Transverse colon (tissue), 4 donors: ENCODE measurements around the gene SRPK2. TPM values are rescaled to one million over a fixed set of nuclear protein-coding genes. Genes with fewer than 3 reads are reported as not detected.

Experiments
- DNase-seq: peaks from one replicate; pipeline ENCODE4 v3.0.0-alpha.2; 2019
- H3K27ac ChIP-seq, 4 donors: fragments of 200-600 bp; sonication (generic); 2 replicates each; pipeline ENCODE4 v1.5.1; 2016 to 2018; ENCODE audit warnings: inconsistent platforms in 4 of 4
- H3K27me3 ChIP-seq: fragments of 200-600 bp; sonication (generic); 2 replicates; pipeline ENCODE4 v1.5.1; 2017; ENCODE audit warnings: inconsistent platforms
- H3K36me3 ChIP-seq, 4 donors: fragments of 200-600 bp; sonication (generic); 2 replicates each; pipeline ENCODE4 v1.5.1; 2017 to 2019; ENCODE audit warnings: inconsistent platforms in 4 of 4
- H3K4me1 ChIP-seq, 4 donors: fragments of 200-600 bp; sonication (generic); 2 replicates each; pipeline ENCODE4 v1.5.1; 2017 to 2020; ENCODE audit warnings: inconsistent platforms in 4 of 4
- H3K4me3 ChIP-seq, 4 donors: fragments of 200-600 bp; sonication (generic); 1 replicate in 1 of 4; 2 replicates in 3 of 4; pipeline versions ENCODE4 v1.5.1 to v1.6.1; 2017 to 2019; ENCODE audit warnings: inconsistent platforms in 4 of 4
- H3K9me3 ChIP-seq, 2 donors: fragments of 200-600 bp; sonication (generic); 2 replicates each; pipeline ENCODE4 v1.5.1; 2017 to 2019; ENCODE audit warnings: inconsistent platforms in 2 of 2
- CTCF ChIP-seq, 5 experiments: fragments of 200-600 bp in 3 of 5; fragments of 450-650 bp in 2 of 5; sonication (generic) in 3 of 5; IDR thresholded peaks; 1 replicate in 2 of 5; 2 replicates in 3 of 5; pipeline ENCODE4 v1.5.1; 2016 to 2017; ENCODE audit warnings: antibody characterized with exemption in 5 of 5, inconsistent platforms in 3 of 5, mild to moderate bottlenecking in 2 of 5, moderate library complexity in 1 of 5
- EP300 ChIP-seq: sonication (generic); formaldehyde crosslinking; IDR thresholded peaks from one replicate; pipeline ENCODE4 v1.6.1; 2017; ENCODE audit warnings: antibody characterized with exemption, low read depth
- POLR2A ChIP-seq: fragments of 450-650 bp; IDR thresholded peaks from one replicate; pipeline ENCODE4 v1.6.1; 2016; ENCODE audit warnings: antibody characterized with exemption, mild to moderate bottlenecking, moderate library complexity
- POLR2AphosphoS5 ChIP-seq, 3 donors: sonication (generic); formaldehyde crosslinking; IDR thresholded peaks; one replicate each; pipeline ENCODE4 v1.6.1; 2016; ENCODE audit warnings: antibody characterized with exemption in 3 of 3
- WGBS, 2 donors: methylation state at CpG; one replicate each; pipeline ENCODE4 v1.1.5; 2018; ENCODE audit warnings: low coverage in 1 of 2; 5-methylcytosine and 5-hydroxymethylcytosine counted together
- in situ Hi-C, 4 donors: fragments of 200-750 bp; cut with MboI; loops; one replicate each; pipeline versions ENCODE4 v1.15.0 to v1.15.1; 2017; ENCODE audit warnings: low sequenced_read_pairs in 3 of 4, low pct_ligation_motif_present in 1 of 4, low pct_unique_long_range_greater_than_20kb in 1 of 4
- intact Hi-C: fragments of 100-400 bp; cut with DNase I; formaldehyde crosslinking; loops from one replicate; pipeline ENCODE4 v1.15.1; 2023; ENCODE audit warnings: low total_unique reads
- total RNA-seq, 4 donors: library from RNA; depleted of rRNA; stranded (reverse); fragments of >200 nt; gene quantifications; one replicate each; pipeline ENCODE4 v1.1.0, GENCODE V29; 2016

Gene SRPK2
- total RNA-seq, 4 donors from 2014 or later: 18.3 to 93.1 (median 43.8) TPM

- no peak for DNase-seq
- Histone ChIP-seq H3K4me1 (no peaks in the 10 kb centered on the region), H3K27ac (no peak overlapping the region), H3K4me3 (no peak overlapping the region), H3K9me3 (peaks cover 0 to 6% of the 10 kb centered on the region in 2 donors), H3K27me3 (no peaks in the 10 kb centered on the region), H3K36me3 (no peaks in the 10 kb centered on the region)
- 99 to 100% methylated on average over 2 of the region's 2 CpGs for WGBS, 2 donors
- intact Hi-C loops: no loop called here
- in situ Hi-C loops: no loop called here
- no peak for TF ChIP-seq POLR2A
- TF ChIP-seq POLR2AphosphoS5 (IDR thresholded peaks at IDR 0.05): no peak
- TF ChIP-seq EP300: no peak
- no peak for TF ChIP-seq CTCF (IDR thresholded peaks at IDR 0.05)
Observed at GRCh38 chr7:105180002-105180401, 208.7 kb downstream of the SRPK2 start.

DNA sequence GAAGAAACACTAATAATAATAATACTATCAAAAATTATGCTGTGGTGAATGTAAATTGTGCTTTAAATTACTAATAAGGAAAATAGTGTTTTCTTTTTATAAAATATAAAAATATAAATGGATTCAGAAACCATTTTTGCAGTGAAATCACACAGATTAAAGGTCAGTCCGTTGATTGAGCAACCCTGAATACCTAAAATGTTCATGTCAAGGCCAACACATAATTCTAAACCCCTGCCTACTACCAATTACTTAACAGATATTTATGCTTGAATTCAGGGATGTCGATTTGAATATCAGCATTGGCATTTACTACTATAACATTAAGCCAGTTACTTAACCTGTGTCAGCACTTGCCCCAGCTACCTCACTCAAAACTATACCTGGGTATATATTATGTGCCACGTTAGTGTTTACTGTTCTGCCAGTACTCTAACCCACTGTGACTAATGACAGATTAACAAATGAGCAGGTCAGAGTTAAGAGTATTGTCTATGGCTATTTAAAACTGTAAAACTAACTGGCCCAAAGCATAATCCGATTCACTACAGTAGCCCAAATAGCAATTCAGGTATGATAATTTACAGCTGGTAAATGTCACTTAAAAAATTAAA lies 209.7 kb downstream of the SRPK2 start:
- intact Hi-C loops (no loop called here), in situ Hi-C loops (no loop called here)
- H3K27ac ChIP-seq: no peak overlapping the region
- TF ChIP-seq CTCF (IDR thresholded peaks at IDR 0.05) (no peak), EP300 (no peak), POLR2A (no peak), POLR2AphosphoS5 (IDR thresholded peaks at IDR 0.05) (no peak)
- peaks cover 0 to 6% of the 10 kb centered on the region in 2 donors for H3K9me3 ChIP-seq
- WGBS, 2 donors: 83 to 85% methylated on average over 4 of the region's 4 CpGs
- H3K4me1 ChIP-seq: no peaks in the 10 kb centered on the region
- H3K36me3 ChIP-seq: no peaks in the 10 kb centered on the region
- H3K27me3 ChIP-seq: no peaks in the 10 kb centered on the region
- H3K4me3 ChIP-seq: no peak overlapping the region
- no peak for DNase-seq

DNA sequence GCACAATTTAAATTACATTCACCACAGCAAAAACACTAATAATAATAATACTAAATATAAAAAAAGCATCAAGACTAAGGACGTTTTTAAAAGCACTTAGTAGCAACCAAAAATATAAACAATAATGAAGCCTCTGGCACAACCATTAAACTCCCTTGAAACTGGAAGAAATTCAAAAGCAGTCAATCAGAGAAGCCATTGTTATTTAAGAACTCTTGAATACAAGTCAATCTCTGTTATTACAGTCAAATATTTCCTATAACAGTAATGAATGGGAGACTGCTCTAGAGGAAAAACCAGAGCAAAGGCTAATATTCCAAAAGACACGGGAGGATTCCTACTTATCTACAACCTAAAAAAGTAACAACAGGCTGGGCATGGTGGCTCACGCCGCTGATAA lies 210.5 kb downstream of the SRPK2 start:
- Histone ChIP-seq H3K27me3 (no peaks in the 10 kb centered on the region), H3K27ac (no peak overlapping the region), H3K4me1 (no peaks in the 10 kb centered on the region), H3K9me3 (peaks cover 0 to 6% of the 10 kb centered on the region in 2 donors), H3K4me3 (no peak overlapping the region), H3K36me3 (no peaks in the 10 kb centered on the region)
- DNase-seq: no peak
- intact Hi-C loops: no loop called here
- WGBS, 2 donors: 66 to 80% methylated on average over 2 to 4 of the region's 4 CpGs
- in situ Hi-C loops: no loop called here
- TF ChIP-seq CTCF (IDR thresholded peaks at IDR 0.05) (no peak), POLR2AphosphoS5 (IDR thresholded peaks at IDR 0.05) (no peak), EP300 (no peak), POLR2A (no peak)

DNA sequence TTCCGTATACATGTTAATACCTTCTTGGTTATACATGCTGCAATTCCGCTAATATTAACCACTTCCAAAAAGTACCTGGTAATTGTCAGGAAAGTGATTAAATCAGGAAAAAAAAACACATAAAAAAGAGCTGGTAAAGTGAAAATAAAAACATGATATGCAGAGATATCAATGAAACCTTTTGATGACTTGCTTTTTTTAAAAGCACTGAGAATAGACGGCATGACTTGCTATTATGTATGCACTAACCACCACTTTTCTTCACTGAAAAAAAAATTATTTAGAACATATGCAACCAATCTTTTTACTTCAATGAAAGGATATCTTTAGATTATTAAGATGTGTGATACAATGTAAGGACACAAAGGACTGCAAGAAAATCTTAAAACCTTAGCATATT lies 211.7 kb downstream of the SRPK2 start:
- Histone ChIP-seq H3K4me3 (no peak overlapping the region), H3K27ac (no peak overlapping the region), H3K9me3 (peaks cover 0 to 6% of the 10 kb centered on the region in 2 donors), H3K36me3 (no peaks in the 10 kb centered on the region), H3K27me3 (no peaks in the 10 kb centered on the region), H3K4me1 (no peaks in the 10 kb centered on the region)
- intact Hi-C loops (no loop called here), in situ Hi-C loops (no loop called here)
- TF ChIP-seq CTCF (IDR thresholded peaks at IDR 0.05) (no peak), POLR2AphosphoS5 (IDR thresholded peaks at IDR 0.05) (no peak), POLR2A (no peak), EP300 (no peak)
- WGBS, 2 donors: 95 to 97% methylated on average over 3 of the region's 3 CpGs
- no peak for DNase-seq
